Daoy (cell line): Measurements from ENCODE around the gene MKLN1. TPM values are rescaled to one million over a fixed set of nuclear protein-coding genes. Genes with fewer than 3 reads are reported as not detected.
A peak's percentile ranks its signal among the peaks of the same experiment; 100 is the strongest.

Experiments used
- DNase-seq: peaks from one replicate; pipeline ENCODE4 v3.0.0-alpha.2; 2015; ENCODE audit warnings: low read depth
- total RNA-seq: library from RNA; depleted of rRNA; stranded (reverse); fragments of >200 nt; shearing (Covaris generic); gene quantifications from 2 replicates; pipeline ENCODE4 v1.2.3, GENCODE V29; 2014

MKLN1 gene
- total RNA-seq, 1 experiment from 2014 or later = 53.3 TPM

DNA sequence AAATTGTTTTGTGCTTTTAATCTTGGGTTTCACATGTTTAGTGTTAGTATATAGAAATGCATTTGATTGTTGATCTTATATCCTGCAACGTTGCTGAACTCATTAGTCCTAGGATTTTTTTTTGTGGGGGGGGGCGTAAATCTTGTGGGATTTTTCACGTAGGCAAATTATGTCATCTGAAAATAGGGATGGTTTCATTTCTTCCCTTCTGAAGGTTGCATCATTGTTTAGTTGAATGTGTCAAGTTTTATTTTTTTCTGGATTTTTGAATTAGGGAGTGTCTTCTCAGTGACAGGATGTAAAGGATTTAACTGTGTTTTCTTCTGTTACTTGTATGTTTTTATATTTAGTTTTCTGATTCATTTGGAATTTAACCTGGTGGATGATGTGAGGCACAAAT is 26.7 kb downstream of the MKLN1 start:
- DNase-seq = no peak

DNA sequence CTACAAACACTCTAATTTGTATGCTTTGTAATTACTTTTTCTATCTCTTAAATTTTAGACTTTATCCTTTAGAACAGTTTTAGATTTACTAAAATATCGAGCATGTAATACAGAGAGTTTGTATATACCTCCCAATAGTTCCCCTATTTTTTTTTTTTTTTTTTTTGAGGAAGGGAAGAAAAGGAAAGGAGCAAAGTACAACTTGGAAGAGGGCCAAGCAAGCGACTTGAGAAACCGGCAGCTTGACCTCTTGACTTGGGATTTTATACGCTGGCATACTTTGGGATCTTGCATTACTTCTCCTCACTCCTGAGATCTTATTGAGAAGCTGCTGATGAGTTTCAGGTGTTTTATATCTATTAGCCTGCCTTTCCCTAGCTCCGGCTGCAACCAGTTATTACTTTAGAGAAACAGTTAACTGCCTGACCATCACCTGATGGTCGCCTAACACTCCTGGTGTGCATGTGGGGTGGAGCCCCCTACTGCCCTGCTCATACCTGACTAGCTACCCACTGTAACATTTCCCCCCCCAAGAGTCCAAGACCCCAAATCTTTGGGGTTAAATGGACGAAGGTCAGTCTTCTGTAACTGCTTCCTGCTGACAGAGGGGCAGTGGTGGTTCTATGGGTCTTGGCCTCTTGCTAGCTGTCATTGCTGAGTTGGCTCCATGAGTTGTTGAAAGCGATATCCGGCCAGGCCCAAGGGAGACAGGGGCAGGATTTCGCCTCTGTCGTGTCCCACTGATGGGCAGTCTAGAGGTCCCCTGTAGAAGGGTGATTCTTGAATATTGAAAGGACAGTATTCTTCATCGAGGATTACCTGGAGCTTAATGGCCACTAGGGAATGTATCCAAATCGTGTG is 28.5 kb downstream of the MKLN1 start:
- DNase-seq = no peak

DNA sequence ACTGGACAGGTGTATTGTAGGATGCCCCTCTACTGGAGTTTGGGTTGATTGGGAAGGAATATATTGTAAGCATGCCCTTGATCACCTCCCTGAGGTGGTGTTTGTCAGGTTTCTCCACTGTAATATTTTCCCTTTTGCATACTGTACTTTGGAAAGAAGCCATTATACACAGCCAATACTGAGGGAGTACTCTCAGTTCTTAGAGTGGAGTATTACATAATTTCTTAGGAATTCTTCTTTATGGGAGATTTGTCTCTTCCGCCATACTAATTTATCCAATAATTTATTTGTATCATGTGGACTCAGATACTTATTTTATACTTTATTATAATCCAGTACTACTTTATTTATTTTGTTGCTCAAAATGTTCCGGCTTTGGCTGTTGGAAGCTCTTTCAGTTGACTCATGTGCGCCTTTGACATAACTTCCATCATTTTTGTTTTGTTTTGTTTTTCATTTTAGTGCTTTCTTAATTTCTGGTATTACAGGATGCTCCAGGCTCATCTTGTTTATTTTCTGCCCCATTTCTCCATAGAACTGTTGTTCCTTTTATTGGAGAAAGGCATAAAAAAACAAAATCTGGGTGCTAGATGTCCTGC is 29.7 kb downstream of the MKLN1 start:
- no peak for DNase-seq

DNA sequence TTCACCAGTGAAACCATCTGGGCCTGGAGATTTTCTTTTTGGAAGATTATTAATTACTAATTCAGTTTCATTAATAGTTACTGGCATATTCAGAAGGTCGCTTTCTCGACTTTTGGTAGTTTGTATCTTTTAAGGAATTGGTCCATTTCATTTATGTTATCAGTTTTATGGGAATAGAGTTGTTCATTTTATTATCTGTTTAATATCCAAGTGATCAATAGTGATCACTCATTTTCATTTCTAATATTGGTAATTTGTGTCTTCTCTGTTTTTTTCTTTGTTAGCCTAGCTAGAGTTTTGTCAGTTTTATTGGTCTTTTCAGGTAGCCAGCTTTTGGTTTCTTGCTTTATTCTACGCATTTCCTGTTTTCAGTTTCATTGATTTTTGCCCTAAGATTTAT is 31.0 kb downstream of the MKLN1 start:
- DNase-seq = no peak

DNA sequence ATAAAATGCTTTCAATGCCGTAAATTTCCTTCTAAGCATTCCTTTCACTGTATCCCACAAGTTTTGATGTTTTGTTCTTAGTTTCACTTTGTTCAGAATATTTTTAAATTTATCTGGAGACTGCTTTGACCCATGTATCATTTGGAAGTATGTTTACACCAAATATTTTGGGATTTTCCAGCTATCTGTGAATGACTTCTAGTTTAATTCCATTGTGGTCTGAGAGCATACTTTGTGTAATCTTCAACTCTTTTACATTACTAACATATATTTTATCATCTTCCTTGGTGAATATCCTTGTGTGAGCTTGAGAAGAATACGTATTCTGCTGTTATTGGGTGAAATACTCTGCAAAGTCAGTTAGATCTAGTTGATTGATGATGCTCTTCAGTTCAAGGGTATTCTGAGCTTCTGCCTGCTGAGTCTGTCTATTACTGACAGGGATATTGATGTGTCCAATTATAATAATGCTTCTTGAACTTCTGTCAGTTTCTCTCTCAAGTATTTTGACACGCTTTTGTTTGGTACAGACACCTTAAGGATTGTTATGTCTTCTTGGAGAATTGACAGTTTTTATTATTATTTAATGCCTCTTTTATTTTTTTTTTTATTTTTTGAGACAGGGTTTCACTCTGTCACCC is 31.6 kb downstream of the MKLN1 start:
- DNase-seq = no peak

DNA sequence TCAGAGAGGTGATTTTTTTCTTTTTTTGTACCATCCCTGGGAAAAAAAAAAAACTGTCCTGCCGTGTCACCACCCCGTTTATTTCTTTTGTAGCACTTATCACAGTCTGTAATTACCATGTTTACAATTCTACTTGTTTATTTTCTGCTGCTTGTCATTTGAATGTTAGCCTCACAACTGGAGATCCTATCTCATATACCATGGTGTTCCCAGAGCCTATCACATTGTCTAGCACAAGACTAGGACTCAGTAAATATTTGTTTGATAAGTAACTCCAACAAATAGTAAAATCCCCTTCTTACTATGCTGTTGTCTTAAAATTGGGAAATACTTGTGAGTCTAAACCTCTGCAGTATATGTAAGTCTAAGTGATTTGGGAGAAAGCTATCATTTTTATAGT is 36.0 kb downstream of the MKLN1 start:
- no peak for DNase-seq

DNA sequence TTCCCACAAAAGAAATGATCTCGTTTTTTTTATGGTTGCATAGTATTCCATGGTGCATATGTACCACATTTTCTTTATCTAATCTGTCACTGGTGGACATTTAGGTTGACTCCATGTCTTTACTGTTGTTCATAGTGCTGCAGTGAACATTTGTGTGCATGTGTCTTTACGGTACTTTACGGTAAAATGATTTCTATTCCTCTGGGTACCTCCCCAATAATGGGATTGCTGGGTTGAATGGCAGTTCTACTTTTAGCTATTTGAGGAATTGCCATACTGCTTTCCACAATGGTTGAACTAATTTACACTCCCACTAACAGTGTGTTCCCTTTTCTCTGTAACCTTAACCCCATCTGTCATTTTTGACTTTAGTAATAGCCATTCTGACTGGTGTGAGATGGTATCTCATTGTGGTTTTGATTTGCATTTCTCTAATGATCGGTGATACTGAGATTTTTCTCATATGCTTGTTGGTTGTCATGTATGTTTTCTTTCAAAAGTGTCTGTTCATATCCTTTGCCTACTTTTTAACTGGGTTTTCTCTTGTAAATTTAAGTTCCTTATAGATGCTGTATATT is 37.2 kb downstream of the MKLN1 start:
- no peak for DNase-seq

DNA sequence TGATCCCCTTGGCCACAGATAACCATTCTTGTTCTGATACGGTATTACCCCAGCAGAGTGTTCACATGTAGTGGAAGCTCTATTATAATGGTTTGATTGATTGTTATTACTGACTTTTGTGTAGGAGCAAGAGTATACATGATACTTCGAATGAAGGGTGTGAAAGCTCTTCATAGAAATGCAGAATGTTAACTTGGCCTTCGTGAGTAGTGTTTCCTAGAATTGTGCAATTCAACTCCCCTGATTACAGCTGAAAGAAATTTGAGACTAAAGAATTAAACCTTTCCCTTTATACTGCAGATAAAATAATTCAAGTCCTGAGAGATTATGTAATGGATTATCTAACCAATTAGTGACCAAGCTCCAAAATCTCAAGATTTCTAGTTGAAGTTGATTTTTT is 38.2 kb downstream of the MKLN1 start:
- no peak for DNase-seq

DNA sequence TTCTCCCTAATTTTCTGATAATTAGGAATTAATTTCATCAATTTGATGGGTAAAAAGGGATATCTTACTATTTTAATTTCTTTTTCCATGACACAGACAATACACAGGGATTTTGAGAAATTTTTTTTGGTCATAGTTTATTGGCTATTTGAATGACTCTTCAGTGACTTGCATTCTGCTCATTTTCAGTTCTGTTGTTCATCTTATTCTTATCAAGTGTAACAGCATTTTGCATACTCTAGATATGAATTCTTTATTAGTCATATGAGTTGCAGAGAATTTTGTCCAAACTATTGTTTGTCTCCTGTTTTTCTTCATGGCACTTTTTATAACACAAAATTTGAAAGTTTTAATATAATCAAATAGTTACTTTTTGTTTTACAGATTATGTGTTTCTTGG is 41.7 kb downstream of the MKLN1 start:
- no peak for DNase-seq

DNA sequence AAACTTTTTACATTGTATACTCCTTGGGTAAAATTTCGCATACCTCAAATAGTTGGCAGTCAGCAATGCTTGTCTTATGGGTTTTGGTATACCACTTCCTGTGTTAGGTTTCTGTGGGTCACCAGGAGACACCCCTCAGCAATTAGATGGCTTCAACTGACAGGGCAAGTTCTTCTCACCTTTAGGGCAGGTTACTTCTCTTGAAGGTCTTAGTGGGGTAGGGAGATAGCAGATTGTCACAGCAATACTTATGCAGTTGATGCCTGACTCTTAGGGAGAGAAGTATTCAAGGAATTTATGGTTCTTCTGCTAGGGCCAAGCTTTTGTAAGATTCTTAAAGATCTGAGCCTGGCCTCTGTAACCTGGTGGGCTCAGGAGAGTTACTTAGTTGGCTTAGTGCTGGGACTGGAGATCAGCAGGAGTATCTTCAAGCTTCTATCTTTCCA is 42.9 kb downstream of the MKLN1 start:
- peak; percentile 75 for DNase-seq

DNA sequence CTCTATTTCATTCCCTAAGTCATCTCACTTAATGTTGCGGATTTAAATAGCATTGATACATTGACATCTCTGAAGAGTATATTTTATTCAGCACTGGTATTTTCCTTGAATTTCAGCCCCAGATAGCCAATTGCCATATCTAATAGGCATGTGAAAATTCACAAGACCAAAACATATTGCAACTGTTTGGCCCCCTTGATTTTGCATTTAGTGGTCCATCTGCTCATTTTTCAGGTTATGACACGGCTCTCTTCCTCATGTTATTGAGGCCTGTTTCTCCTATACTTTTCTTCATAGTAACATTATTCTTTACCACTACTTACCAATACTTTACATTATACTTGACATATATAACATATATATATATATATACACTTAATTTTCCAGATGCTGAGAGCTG is 43.7 kb downstream of the MKLN1 start:
- DNase-seq = no peak

DNA sequence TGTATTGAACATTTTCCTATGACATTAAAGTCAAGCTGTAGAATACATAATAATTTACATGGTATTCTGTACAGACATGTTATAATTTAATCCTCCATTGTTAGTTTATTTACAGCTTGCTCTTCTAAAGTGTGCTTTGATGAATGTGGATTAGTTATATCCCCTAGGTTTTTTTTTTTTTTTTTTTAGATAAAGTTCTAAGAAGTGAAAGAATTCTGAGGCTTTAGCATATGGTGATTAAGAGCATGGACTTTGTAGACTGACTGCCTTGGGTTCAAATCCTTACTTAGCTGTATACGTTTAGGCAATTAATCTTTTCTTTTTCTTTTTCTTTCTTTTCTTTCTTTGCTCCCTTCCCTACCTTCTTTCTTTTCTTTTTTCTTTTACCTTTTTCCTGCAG is 44.9 kb downstream of the MKLN1 start:
- no peak for DNase-seq

DNA sequence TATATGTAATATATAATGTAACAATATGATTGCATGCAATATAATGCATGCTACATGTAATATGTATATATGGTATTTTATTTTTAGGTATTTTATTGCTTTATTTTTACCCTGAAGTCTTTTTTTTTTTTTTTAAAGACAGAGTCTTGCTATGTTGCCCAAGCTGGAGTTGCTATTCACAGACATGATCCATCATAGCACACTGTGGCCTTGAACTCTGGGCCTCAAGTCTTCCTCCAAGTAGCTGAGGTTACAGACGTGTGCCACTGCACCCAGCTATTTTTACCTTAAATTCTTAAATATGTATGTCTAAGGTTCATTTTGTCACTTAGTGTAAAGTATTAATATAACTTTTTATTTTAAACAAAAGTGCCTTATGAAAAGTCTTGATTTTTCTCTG is 47.1 kb downstream of the MKLN1 start:
- no peak for DNase-seq

DNA sequence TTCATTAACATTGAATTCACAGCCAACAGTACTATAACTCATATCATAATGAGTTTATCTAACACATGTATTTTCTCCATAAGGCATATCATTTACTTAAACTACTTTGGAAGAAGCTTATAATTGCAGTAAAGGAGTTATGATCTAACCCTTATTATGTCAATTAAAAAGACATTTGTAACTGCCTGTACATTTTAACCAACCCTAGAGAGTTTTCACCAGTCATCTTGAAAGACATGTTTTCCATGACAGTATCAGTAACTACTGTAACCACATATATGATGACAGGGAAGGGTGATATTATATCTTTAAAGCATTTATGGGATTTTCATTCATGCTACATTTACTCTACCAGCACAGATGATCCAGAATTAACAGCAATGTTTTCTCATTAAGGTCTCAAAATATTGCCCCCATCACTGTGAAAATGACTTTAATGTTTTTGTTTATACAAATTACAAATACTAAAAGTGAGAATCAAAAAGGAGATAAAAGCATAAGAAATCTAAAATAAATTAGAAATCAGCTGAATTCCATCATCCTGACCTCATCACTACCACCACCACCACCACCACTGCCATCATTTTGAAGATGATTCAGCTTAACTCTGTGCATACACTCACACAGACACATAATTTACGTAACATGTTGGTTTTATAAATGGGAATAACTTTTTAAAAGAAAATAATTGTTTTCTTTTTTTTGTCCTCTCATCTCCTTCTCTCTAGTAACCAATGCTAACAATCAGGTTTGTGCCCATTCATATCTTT is 53.6 kb downstream of the MKLN1 start:
- peak; percentile 46 for DNase-seq

DNA sequence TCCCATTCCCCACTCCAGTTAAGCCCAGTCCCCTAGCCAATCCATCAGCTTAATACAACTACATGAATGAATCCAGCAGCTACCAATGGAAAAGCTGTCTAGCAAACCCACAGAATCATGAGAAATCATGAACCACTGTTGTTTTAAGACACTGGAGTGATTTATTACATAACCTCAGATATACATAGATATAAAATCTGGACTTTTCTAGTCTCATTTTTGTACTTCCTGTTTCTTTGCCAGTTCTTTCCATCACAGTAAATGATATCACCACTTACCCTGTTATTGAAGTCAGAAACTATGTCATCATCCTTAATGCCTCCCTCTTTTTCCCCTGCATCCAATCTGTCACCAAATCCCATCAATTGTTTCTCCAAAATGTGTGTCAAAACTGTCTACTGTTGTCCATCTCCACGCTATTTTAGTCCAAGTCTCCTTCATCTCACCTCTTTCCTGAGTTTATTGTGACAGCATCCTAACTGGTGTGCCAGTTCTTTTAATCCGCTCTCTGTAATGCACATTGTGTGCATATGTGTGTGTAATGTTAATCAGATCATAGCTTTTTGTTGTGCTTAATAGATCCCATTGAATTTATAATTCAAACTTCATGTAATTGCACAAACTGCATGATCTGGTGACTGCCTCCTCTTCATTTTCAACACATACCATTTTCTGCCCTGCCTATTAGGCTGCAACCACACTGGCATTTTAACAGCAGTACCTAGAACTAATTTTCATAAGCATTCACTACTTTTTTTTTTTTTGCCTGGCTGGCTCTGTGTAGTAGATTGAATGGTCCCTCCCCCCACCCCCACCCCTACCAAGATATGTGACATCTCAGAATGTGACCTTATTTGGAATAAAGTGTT is 56.0 kb downstream of the MKLN1 start:
- DNase-seq = no peak

DNA sequence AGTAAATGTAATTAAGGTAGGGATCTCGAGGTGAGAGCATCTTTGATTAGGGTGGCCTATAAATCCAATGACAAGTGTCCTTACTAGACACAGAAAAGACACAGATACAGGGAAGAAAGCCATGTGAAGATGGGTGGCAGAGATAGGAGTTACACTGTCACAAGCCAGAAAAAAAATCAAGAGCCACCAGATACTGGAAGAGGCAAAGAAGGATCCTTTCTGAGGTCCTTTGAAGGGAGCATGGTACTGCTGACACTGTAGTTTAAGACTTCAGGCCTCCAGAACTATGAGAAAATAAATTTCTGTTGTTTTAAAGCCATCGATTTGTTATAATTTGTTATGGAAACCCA is 56.6 kb downstream of the MKLN1 start:
- DNase-seq = no peak

DNA sequence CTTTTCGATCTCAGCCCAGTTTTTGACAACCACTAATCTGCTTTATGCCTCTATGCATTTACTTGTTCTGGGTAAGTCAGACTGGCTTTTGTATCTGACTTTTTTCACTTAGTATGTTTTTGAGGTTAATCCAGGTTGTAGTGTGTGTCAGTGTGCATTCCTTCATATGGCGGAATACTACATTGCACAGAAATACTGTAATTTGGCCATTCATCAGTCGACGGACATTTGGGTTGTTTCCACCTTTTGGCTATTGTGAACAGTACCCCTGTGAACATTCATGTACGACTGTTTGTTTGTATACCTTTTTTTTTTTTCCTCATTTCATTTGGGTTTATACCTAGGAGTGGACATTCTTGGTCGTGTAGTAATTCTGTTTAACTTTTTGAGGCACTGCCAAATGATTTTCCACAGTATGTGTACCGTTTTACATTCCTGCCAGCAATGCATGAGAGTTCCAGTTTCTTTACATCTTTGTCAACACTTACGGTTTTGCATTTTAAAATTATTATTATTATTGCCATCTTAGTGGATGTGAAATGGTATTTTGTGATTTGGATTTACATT is 57.4 kb downstream of the MKLN1 start:
- DNase-seq = no peak

DNA sequence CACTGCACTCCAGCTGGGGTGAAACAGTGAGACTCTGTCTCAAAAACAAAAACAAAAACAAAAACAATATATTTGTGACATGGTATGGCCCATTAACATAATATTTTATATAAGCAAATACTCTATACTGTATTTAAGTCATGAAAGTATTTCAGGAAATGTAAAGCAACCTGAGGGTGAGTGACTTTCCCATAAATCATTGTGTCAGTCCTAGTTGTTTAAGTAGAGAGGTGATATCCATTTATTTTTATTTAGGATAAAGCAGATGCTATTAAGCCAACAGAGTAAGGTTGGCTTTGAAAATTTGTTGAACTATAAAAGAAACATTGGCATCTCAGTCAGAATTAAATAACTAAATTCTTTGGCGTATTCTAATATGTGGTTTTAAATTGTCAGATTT is 60.5 kb downstream of the MKLN1 start:
- no peak for DNase-seq

DNA sequence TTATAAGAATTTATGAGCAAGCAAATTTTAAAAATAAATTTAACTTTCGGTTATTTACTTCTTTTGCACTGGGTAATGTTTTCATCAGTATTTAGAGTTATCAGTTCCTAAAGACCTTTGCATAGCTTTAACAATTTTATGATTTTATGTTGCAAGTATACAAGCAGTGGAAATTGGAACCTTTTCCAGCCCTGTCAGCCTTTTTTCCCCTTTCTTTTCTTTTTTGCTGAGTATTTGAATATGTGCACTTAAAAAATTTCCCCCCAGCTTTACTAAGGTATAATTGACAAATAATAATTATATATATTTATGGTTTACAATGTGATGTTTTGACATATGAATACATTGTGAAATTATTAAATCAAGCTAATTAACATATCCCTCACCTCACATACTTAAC is 62.6 kb downstream of the MKLN1 start:
- no peak for DNase-seq

DNA sequence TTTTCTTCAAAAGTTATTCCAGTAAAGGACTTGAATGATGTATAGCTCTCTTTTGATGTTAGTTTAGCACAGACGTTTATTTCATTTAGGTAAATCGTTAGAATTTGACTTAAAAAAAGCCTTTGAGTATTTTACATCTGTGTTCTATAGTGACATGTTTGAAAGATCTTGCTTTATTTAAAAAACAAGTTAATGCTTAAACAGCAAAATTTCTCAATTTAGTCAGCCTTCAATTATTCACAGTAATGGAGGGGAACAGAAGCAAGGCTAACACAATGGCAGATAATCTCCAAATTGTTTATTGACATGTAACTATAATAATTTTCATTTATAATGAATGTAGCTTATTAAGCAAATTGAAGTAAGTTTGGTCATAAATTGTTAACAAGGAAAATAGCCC is 63.5 kb downstream of the MKLN1 start:
- DNase-seq = no peak
